Measurements from ENCODE around the gene RAB3A. TPM values are rescaled to one million over a fixed set of nuclear protein-coding genes. Genes with fewer than 3 reads are reported as not detected.

The RAB3A gene
- polyA plus RNA-seq, 2 of the 4 experiments (the other 2 are of a cell fraction): 0.39 to 1.0 TPM

GRCh38 chr19:18194181-18194530 lies 9.7 kb downstream of the RAB3A start:
- 90% methylated on average over 12 of the region's 12 CpGs for WGBS (ENCODE audit: missing lambda C conversion rate)
- CTCF ChIA-PET: interaction anchor here (0.6 to 5.8 kb wide), 5 partner anchors 16 to 83 kb away, joined by 3 to 60 read pairs (median 4); a partner anchor contains a TSS
- POLR2A ChIA-PET: interaction anchor here (1.2 to 2.2 kb wide), 2 partner anchors 11 to 88 kb away, joined by 4 to 9 read pairs; no protein-coding TSS in a partner anchor
- 0 out of 6 replicates have a peak overlapping the region, but pooled peaks of 1 of the 2 experiments have one; percentile 82 for H3K27ac ChIP-seq
- no peak for DNase-seq (ENCODE audit: low read depth in 1 of 2, low spot score in 1 of 2)
- no peaks in the 10 kb centered on the region for H3K9me3 ChIP-seq
- FAIRE-seq: no peak
- peaks cover 14% of the 10 kb centered on the region; the same call in 2 of the 3 replicates for H3K4me1 ChIP-seq
- H3K4me2 ChIP-seq: peak overlapping the region; percentile 77
- no peak for ATAC-seq
- no peak overlapping the region; the same call in 2 of the 3 replicates for H3K4me3 ChIP-seq
- TF ChIP-seq MYC (IDR thresholded peaks at IDR 0.05; ENCODE audit: borderline replicate concordance, low read length): no peak
- no peak for TF ChIP-seq CBX2 (IDR thresholded peaks at IDR 0.05; ENCODE audit: borderline replicate concordance, low read depth)
- TF ChIP-seq ATOH8 (CRISPR knock-in tag; IDR thresholded peaks at IDR 0.05; ENCODE audit: low read depth): no peak
- TF ChIP-seq FOXS1 (CRISPR knock-in tag; IDR thresholded peaks at IDR 0.05): no peak
- TF ChIP-seq ZNF302 (CRISPR knock-in tag; IDR thresholded peaks at IDR 0.05): no peak
- no peak for TF ChIP-seq PHF8 (IDR thresholded peaks at IDR 0.05; ENCODE audit: borderline replicate concordance, low read depth)
- no peak for TF ChIP-seq ZSCAN20 (CRISPR knock-in tag; IDR thresholded peaks at IDR 0.05)
- TF ChIP-seq CTCF (IDR thresholded peaks at IDR 0.05): no peak
- TF ChIP-seq GATA3 (IDR thresholded peaks at IDR 0.05; ENCODE audit: borderline replicate concordance): no peak
- TF ChIP-seq HOXB13 (CRISPR knock-in tag; IDR thresholded peaks at IDR 0.05; ENCODE audit: low read depth): no peak
- no peak for TF ChIP-seq FOSB (CRISPR knock-in tag; IDR thresholded peaks at IDR 0.05)
- no peak for TF ChIP-seq NFE2L2 (conservative IDR thresholded peaks at IDR 0.05; ENCODE audit: low read length)
- TF ChIP-seq RNF2 (IDR thresholded peaks at IDR 0.05; ENCODE audit: borderline replicate concordance, low read depth): no peak
- no peak for TF ChIP-seq BCL3 (IDR thresholded peaks at IDR 0.05)
- no peak for TF ChIP-seq EP300 (IDR thresholded peaks at IDR 0.05)
- TF ChIP-seq E2F6 (IDR thresholded peaks at IDR 0.05; ENCODE audit: borderline replicate concordance, low read depth): no peak
- TF ChIP-seq NPAS2 (CRISPR knock-in tag; IDR thresholded peaks at IDR 0.05; ENCODE audit: borderline replicate concordance): no peak
- TF ChIP-seq HES2 (IDR thresholded peaks at IDR 0.05): no peak
- no peak for TF ChIP-seq RAD21 (conservative IDR thresholded peaks at IDR 0.05 in 1 of 2, IDR thresholded peaks at IDR 0.05 in 1 of 2)
- TF ChIP-seq CHD4 (IDR thresholded peaks at IDR 0.05; ENCODE audit: borderline replicate concordance): no peak

All from A549 (cell line).